OCI-LY3 (cell line): ENCODE results near the gene HEATR5B.

Experiments
- H2AFZ ChIP-seq: fragments of 200-600, 300-600 bp; shearing (Covaris generic); 2 replicates; pipeline ENCODE4 v1.6.0; 2014; ENCODE audit warnings: antibody characterized with exemption, low read depth, low read length
- H3K27ac ChIP-seq: fragments of 200-600, 300-600 bp; sonication (generic); 2 replicates; pipeline ENCODE4 v1.5.1; 2014; ENCODE audit warnings: mild to moderate bottlenecking, low read length, moderate library complexity, mixed read lengths
- H3K27me3 ChIP-seq: fragments of 200-600, 300-600 bp; sonication (generic); 2 replicates; pipeline ENCODE4 v1.6.1; 2014; ENCODE audit warnings: low read depth, low read length, mixed read lengths
- H3K36me3 ChIP-seq: fragments of 200-600, 300-600 bp; sonication (generic); replicated peaks from 2 replicates; pipeline ENCODE3; 2014; ENCODE audit warnings: low read depth, low read length, mixed read lengths
- H3K4me1 ChIP-seq: fragments of 300-600, 200-600 bp; sonication (generic); 2 replicates; pipeline ENCODE4 v1.6.1; 2014; ENCODE audit warnings: low read length, mixed read lengths
- H3K4me2 ChIP-seq: fragments of 200-600, 300-600 bp; sonication (generic); 2 replicates; pipeline ENCODE4 v1.6.1; 2014; ENCODE audit warnings: low read length, mixed read lengths
- H3K4me3 ChIP-seq: fragments of 300-600, 200-600 bp; sonication (generic); 2 replicates; pipeline ENCODE4 v1.5.1; 2014; ENCODE audit warnings: antibody characterized with exemption, mild to moderate bottlenecking, low read length, moderate library complexity
- H3K79me2 ChIP-seq: fragments of 300-600, 200-600 bp; shearing (Covaris generic); 2 replicates; pipeline ENCODE4 v1.6.1; 2014; ENCODE audit warnings: mild to moderate bottlenecking, low read length, mixed read lengths
- H3K9ac ChIP-seq: fragments of 300-600, 200-600 bp; shearing (Covaris generic); 2 replicates; pipeline ENCODE4 v1.6.0; 2014; ENCODE audit warnings: mild to moderate bottlenecking, low read length, moderate library complexity
- H3K9me3 ChIP-seq: fragments of 200-600, 300-600 bp; shearing (Covaris generic); 2 replicates; pipeline ENCODE4 v1.6.1; 2014; ENCODE audit warnings: low read length, mixed read lengths; ENCODE audit not compliant: insufficient read depth
- H4K20me1 ChIP-seq: fragments of 200-600, 300-600 bp; sonication (generic); 2 replicates; pipeline ENCODE4 v1.6.1; 2016; ENCODE audit warnings: low read length, mixed read lengths; ENCODE audit not compliant: insufficient read depth
- CTCF ChIP-seq: fragments of 200-600, 300-600 bp; sonication (generic); IDR thresholded peaks from 2 replicates; pipeline ENCODE4 v1.5.1; 2014; ENCODE audit warnings: antibody characterized with exemption, low read length, low read depth
- EZH2phosphoT487 ChIP-seq: fragments of 200-600 bp; shearing (Covaris generic); IDR thresholded peaks from 2 replicates; pipeline ENCODE4 v1.6.1; 2018; ENCODE audit warnings: antibody characterized with exemption, mixed run types, low read depth

The HEATR5B gene

GRCh38 chr2:37117566-37117965, 33.4 kb upstream of the HEATR5B start:
- no peak overlapping the region for H3K27ac ChIP-seq
- no peaks in the 10 kb centered on the region for H3K27me3 ChIP-seq
- peaks cover 10% of the 10 kb centered on the region for H3K36me3 ChIP-seq
- TF ChIP-seq CTCF (no peak), EZH2phosphoT487 (no peak)
- no peak overlapping the region for H3K4me3 ChIP-seq
- no peak overlapping the region for H3K4me2 ChIP-seq
- H3K9me3 ChIP-seq: no peaks in the 10 kb centered on the region
- no peak overlapping the region for H2AFZ ChIP-seq
- H3K4me1 ChIP-seq: no peaks in the 10 kb centered on the region
- no peak overlapping the region for H3K9ac ChIP-seq
- no peaks in the 10 kb centered on the region for H4K20me1 ChIP-seq
- H3K79me2 ChIP-seq: no peaks in the 10 kb centered on the region

- Histone ChIP-seq H3K27ac (no peak overlapping the region), H4K20me1 (no peaks in the 10 kb centered on the region), H3K4me1 (no peaks in the 10 kb centered on the region), H3K4me3 (no peak overlapping the region), H3K79me2 (no peaks in the 10 kb centered on the region), H2AFZ (no peak overlapping the region), H3K36me3 (peaks cover 6% of the 10 kb centered on the region), H3K9me3 (no peaks in the 10 kb centered on the region), H3K4me2 (no peak overlapping the region), H3K9ac (no peak overlapping the region), H3K27me3 (no peaks in the 10 kb centered on the region)
- no peak for TF ChIP-seq EZH2phosphoT487
- no peak for TF ChIP-seq CTCF
Measured at GRCh38 chr2:37111958-37112357, 27.8 kb upstream of the HEATR5B start.

- no peak overlapping the region for H2AFZ ChIP-seq
- H3K36me3 ChIP-seq: peaks cover 11% of the 10 kb centered on the region
- no peak overlapping the region for H3K4me2 ChIP-seq
- no peaks in the 10 kb centered on the region for H3K79me2 ChIP-seq
- no peak for TF ChIP-seq EZH2phosphoT487
- no peak for TF ChIP-seq CTCF
- no peaks in the 10 kb centered on the region for H3K27me3 ChIP-seq
- H3K4me1 ChIP-seq: no peaks in the 10 kb centered on the region
- no peaks in the 10 kb centered on the region for H4K20me1 ChIP-seq
- H3K27ac ChIP-seq: no peak overlapping the region
- no peak overlapping the region for H3K4me3 ChIP-seq
- no peak overlapping the region for H3K9ac ChIP-seq
- no peaks in the 10 kb centered on the region for H3K9me3 ChIP-seq
Measured at GRCh38 chr2:37110306-37111212, 26.4 kb upstream of the HEATR5B start.

- Histone ChIP-seq H3K4me3 (no peak overlapping the region), H4K20me1 (no peaks in the 10 kb centered on the region), H3K9me3 (no peaks in the 10 kb centered on the region), H3K36me3 (peaks cover 11% of the 10 kb centered on the region), H3K27me3 (no peaks in the 10 kb centered on the region), H3K4me2 (no peak overlapping the region), H3K9ac (no peak overlapping the region), H3K79me2 (no peaks in the 10 kb centered on the region), H3K27ac (no peak overlapping the region), H2AFZ (no peak overlapping the region), H3K4me1 (no peaks in the 10 kb centered on the region)
- TF ChIP-seq CTCF (no peak), EZH2phosphoT487 (no peak)
Measured at GRCh38 chr2:37109523-37109922, 25.4 kb upstream of the HEATR5B start.
